Immature natural killer cell (primary cell): ENCODE results near the gene LDB3. TPM values are rescaled to one million over a fixed set of nuclear protein-coding genes. Genes with fewer than 3 reads are reported as not detected.

ENCODE experiments used
- DNase-seq, 3 donors: peaks; one replicate each; pipeline ENCODE4 v3.0.0; 2022; ENCODE audit warnings: mixed read lengths in 1 of 3
- H3K27ac Mint-ChIP-seq, 6 donors: one replicate each; pipeline ENCODE4 v1.8.0; 2020; ENCODE audit warnings: mixed read lengths in 6 of 6, mild to moderate bottlenecking in 5 of 6, inconsistent platforms in 4 of 6, moderate library complexity in 3 of 6
- H3K27me3 Mint-ChIP-seq, 3 donors: one replicate each; pipeline ENCODE4 v1.8.0; 2020 to 2021; ENCODE audit warnings: low read depth in 3 of 3, mild to moderate bottlenecking in 3 of 3, mixed read lengths in 3 of 3, moderate library complexity in 3 of 3, inconsistent platforms in 1 of 3
- H3K36me3 Mint-ChIP-seq, 3 donors: one replicate each; pipeline ENCODE4 v1.8.0; 2020; ENCODE audit warnings: mixed read lengths in 3 of 3, inconsistent platforms in 2 of 3, mild to moderate bottlenecking in 2 of 3
- H3K4me1 Mint-ChIP-seq, 2 donors: one replicate each; pipeline ENCODE4 v1.8.0; 2020; ENCODE audit warnings: inconsistent platforms in 2 of 2, mild to moderate bottlenecking in 2 of 2, mixed read lengths in 2 of 2, moderate library complexity in 1 of 2
- H3K4me3 Mint-ChIP-seq, 5 donors: one replicate each; pipeline ENCODE4 v1.8.0; 2020; ENCODE audit warnings: mild to moderate bottlenecking in 5 of 5, mixed read lengths in 5 of 5, inconsistent platforms in 3 of 5, moderate library complexity in 3 of 5
- H3K9me3 Mint-ChIP-seq, 6 donors: one replicate each; pipeline ENCODE4 v1.8.0; 2020; ENCODE audit warnings: mild to moderate bottlenecking in 6 of 6, mixed read lengths in 6 of 6, inconsistent platforms in 4 of 6, moderate library complexity in 3 of 6
- polyA plus RNA-seq, 3 donors: library from polyadenylated mRNA; unstranded; fragments of 300-500 nt; fragmentation: Illumina TruSeq; gene quantifications; one replicate each; pipeline ENCODE4 v1.2.3, GENCODE V29; 2021

Gene LDB3
- polyA plus RNA-seq, 3 donors from 2014 or later = 0.09 TPM; not detected in 2

DNA sequence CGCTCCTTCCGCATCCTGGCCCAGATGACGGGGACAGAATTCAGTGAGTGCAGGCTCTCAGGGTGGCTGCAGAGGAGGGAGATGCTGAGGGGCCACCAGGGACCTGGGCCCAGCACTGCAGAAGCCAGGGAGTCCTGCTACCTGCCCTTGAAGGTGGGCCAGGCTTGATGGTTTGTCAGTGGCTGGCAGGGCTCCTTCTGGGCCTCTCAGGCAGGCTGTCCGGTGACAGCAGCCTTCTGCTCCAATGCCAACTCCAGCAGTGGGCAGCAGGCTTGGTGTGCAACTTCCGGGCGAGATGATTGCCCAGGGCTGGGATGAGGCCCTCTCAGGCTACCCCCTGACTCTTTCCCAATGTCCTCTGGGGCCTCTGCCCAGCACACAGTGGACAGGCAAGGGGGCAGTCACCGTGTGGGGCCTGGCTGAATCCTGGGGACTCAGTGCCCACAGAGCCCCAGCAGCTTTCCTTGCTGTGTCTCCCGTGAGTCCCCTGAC, 23.8 kb downstream of the LDB3 start:
- no peak for DNase-seq
- Mint-ChIP-seq H3K4me1 (peaks cover 0 to 7% of the 10 kb centered on the region in 2 donors), H3K36me3 (no peaks in the 10 kb centered on the region), H3K4me3 (no peak overlapping the region), H3K27me3 (peaks cover 0 to 1% (median 0%) of the 10 kb centered on the region in 3 donors), H3K27ac (no peak overlapping the region), H3K9me3 (no peaks in the 10 kb centered on the region)

DNA sequence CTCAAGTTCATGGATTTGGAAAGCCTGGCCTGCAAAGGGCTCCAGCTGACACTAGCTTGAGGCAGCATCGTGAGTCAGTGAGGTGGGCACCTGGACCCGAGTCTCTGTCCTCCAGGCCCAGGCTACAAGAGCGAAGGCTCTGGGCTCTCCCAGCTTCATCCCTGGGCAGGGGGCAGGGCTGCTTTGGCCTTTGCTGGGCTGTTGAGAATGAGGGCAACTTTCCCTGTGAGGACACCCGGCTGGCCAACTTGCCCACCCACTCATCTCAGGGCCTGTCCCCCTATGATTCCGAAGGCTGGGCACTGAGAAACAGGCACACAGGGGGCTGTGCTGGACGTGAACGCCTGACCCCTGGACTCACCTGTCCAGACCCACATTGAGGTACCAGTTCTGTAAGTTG, 24.4 kb downstream of the LDB3 start:
- Mint-ChIP-seq H3K27ac (no peak overlapping the region), H3K36me3 (no peaks in the 10 kb centered on the region), H3K27me3 (peaks cover 0 to 1% (median 0%) of the 10 kb centered on the region in 3 donors), H3K4me1 (peaks cover 0 to 7% of the 10 kb centered on the region in 2 donors), H3K9me3 (no peaks in the 10 kb centered on the region), H3K4me3 (no peak overlapping the region)
- no peak for DNase-seq

DNA sequence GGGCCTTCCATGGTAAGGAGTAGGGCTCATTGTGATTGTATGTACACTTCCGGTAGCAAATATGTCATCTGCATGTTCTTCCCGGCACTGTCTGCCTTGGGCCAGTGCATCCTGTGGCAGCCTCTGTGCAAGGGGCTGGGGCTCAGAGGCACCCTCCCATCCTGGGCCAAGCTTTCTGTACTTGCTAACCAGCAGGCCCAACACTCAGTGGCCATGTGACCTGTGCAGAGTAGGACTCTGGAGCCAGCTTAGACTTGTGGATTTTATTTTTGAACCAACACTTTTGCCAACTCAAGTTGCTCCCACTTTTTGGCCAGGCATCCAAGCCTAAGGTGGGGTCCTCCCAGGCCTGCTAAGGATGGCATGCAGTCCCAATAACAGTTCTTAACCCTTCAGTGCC, 25.0 kb downstream of the LDB3 start:
- Mint-ChIP-seq H3K36me3 (no peaks in the 10 kb centered on the region), H3K9me3 (no peaks in the 10 kb centered on the region), H3K4me1 (peaks cover 0 to 5% of the 10 kb centered on the region in 2 donors), H3K27ac (no peak overlapping the region), H3K4me3 (no peak overlapping the region), H3K27me3 (peaks cover 0 to 1% (median 0%) of the 10 kb centered on the region in 3 donors)
- DNase-seq = no peak

DNA sequence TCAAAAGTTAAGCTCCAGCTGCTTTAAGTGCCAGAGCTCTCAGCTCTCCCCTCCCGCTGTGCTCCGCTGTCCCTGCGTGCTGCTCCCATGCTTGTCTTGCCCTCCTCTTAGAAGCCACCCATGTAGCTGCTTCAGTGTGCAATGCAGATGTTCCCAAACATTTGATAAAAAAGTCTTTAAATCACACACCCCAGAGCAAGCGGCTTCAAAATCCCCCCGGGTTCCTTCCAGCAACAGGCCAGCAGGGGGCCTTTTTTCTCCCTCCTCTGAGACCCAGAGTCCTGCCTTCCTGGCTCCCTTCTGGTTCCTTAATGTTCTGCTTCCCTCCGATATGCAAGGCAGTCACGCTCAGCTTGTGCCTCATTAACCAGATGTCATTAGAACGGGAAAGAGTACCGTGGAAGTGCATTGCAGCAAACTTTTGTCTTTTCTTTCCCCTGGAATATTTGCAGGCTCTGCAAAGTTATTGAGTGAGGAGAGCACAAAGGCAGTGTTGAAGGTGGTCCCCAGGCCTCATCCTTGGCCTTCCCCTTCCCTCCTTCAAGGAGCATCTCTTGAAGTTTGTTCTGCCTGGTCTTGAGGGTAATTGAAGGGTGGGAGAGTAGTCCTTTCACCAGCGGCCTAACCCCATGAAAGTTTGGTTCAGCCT, 25.5 kb downstream of the LDB3 start:
- Mint-ChIP-seq H3K27ac (no peak overlapping the region), H3K9me3 (no peaks in the 10 kb centered on the region), H3K27me3 (peaks cover 0 to 2% (median 1%) of the 10 kb centered on the region in 3 donors), H3K4me3 (no peak overlapping the region), H3K4me1 (no peaks in the 10 kb centered on the region), H3K36me3 (no peaks in the 10 kb centered on the region)
- peak in 2 of 3 donors; percentile 19 to 22 for DNase-seq

DNA sequence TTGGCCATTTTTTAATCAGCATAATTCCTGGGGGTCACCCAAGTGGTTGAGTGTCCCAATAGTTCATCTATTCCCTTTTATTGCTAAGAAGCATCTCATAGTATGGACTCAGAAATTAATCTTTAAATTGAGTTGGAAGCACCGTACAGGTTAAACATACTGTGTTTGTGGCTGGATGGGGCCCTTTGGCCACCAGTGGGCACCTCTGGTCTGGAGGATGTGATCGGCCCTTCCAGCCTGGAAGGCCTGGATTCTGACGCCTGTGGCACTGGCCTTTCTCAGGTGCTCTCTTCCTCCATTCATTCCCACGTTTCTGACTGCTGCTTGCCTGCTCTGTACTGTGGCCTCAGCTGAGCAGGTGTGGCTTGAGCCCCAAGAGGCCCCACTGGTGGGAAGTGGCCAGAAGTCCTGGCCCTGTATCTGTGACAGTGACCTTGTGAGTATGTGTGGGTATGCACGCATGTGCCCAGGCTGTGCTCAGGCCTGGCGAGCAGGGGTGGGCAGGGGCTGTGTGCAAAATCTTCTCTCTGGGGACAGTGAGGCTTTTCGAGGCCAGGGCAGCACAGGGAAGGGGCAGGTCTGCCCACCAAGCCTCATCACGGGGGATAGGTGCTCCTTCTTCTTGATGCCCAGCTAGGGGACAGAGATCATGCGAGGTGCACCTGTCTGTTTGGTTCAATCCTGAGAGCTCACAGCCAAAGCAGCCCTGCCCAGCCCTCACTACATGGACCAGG, 30.1 kb downstream of the LDB3 start:
- Mint-ChIP-seq H3K27ac (no peak overlapping the region), H3K36me3 (no peaks in the 10 kb centered on the region), H3K4me3 (no peak overlapping the region), H3K27me3 (peaks cover 0 to 2% (median 2%) of the 10 kb centered on the region in 3 donors), H3K4me1 (no peaks in the 10 kb centered on the region), H3K9me3 (no peaks in the 10 kb centered on the region)
- no peak for DNase-seq

DNA sequence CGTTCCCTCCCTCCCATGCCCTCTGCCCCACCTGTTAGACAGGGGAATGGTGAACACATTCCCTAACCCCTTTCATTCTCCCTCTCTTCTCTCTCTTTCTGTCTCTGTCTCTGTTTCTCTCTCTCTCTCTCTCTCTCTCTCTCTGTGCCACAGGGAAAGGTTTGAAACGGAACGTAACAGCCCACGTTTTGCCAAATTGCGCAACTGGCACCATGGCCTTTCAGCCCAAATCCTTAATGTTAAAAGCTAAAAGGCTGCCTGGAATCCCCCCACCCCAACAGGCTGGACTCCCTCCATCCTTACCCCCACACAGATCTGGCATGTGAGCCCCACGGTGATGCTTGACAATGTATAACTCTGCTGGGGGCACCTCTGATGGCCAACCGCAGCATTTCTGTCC, 30.8 kb downstream of the LDB3 start:
- Mint-ChIP-seq H3K4me1 (no peaks in the 10 kb centered on the region), H3K4me3 (no peak overlapping the region), H3K36me3 (no peaks in the 10 kb centered on the region), H3K9me3 (no peaks in the 10 kb centered on the region), H3K27me3 (peaks cover 0 to 2% (median 2%) of the 10 kb centered on the region in 3 donors), H3K27ac (no peak overlapping the region)
- no peak for DNase-seq

DNA sequence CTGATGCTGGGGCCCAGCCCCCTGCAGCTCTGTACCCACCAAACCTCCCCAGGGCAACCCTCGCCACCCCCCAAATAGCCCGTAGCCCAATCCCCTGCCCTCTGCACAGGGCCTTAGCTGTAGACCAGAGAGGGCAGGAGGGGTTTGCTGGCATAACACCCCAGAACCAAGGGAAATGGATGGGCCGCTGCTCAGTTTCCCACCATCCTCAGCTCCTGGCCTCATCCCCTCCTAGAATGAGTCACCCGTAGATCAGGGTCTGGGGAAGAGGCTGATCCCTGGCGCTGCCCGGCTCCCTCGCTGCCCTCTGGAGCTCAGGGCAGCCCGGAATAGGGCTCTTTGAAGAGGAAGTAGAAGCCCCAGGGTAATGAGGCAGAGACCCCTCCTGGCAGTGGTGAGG, 31.2 kb downstream of the LDB3 start:
- no peak overlapping the region for H3K27ac Mint-ChIP-seq
- H3K4me3 Mint-ChIP-seq = no peak overlapping the region
- H3K9me3 Mint-ChIP-seq = no peaks in the 10 kb centered on the region
- no peaks in the 10 kb centered on the region for H3K4me1 Mint-ChIP-seq
- H3K27me3 Mint-ChIP-seq = peaks cover 0 to 2% (median 2%) of the 10 kb centered on the region in 3 donors
- no peaks in the 10 kb centered on the region for H3K36me3 Mint-ChIP-seq
- DNase-seq = no peak

DNA sequence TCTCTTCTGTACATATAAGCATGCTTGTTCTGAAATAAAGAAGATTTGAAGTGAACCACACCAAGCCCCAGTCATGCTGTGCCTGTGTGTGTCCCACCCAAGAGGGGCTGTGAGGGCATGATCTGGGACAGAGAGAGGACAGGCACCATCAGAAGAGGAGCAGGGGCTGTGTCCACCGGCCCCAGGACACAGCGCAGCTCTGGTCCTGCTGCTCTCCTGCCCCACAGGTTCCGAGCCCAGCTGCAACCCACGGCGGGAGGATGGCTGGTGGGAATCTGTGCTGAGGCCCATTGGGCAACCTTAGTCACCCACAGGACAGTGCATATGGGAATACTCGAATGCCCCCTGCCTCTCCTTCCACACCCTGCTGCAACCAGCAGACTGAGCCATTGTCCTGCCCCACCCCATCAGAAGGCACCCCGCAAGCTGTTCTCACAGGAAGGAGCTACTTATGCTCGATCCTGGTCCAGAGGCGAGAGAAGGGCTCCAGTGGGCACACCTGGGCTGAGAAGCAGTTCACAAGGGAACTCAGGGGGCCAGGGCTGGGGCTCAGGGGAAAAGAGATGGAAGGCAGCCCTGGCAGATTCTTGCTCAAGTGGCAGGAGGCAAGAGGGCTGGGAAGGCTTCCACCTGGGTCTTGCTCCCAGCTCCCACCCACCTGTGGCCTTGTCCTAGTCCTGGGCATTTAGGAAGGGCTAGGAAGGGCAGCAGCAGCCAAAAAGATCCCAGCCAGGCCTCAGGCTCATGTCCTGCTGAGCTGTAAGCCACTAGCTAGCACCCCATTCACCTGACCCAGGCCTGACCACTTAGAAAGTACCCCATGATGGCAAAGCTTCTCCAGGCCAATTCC, 31.9 kb downstream of the LDB3 start:
- DNase-seq = no peak
- no peak overlapping the region for H3K4me3 Mint-ChIP-seq
- H3K4me1 Mint-ChIP-seq = no peaks in the 10 kb centered on the region
- H3K27ac Mint-ChIP-seq = no peak overlapping the region
- H3K27me3 Mint-ChIP-seq = peaks cover 0 to 4% (median 2%) of the 10 kb centered on the region in 3 donors
- H3K9me3 Mint-ChIP-seq = no peaks in the 10 kb centered on the region
- H3K36me3 Mint-ChIP-seq = no peaks in the 10 kb centered on the region

DNA sequence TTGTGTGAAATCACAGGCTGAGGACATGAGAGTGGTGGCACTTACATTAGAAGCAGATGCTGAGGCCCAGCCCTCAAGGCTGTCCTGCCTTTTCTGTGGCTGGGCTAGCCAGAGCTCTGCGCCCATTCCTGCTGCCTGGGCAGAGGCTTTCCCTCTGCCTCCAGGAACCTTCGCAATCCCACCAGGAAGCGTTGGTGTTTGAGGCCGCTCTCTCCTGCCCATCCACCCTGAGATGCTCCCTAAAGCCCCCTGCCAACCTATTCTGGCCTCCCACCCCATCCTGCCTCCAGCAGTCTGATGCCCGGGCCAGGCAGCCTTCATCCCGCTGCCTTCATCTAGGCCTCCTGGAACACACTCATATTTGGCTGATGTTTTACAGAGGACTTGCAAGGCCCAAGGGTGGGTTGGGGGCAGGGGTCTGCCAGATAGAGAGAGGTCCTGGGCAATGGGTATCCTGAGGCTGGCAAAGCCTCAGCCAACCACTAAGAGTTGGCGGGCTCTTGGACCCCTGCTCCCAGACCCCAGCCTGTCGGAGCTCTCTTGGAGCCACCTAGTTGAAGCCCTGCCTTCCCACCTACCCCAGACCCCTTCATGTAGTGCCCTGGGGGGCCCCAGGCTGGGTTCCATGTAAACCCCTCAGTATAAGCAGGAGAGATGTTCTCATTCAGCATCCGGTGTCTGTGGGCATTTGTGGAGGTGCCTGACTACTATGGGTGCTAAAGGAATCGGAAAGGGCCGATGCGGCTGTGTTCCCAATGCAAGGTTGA, 32.7 kb downstream of the LDB3 start:
- Mint-ChIP-seq H3K36me3 (no peaks in the 10 kb centered on the region), H3K4me1 (no peaks in the 10 kb centered on the region)
- no peak for DNase-seq

DNA sequence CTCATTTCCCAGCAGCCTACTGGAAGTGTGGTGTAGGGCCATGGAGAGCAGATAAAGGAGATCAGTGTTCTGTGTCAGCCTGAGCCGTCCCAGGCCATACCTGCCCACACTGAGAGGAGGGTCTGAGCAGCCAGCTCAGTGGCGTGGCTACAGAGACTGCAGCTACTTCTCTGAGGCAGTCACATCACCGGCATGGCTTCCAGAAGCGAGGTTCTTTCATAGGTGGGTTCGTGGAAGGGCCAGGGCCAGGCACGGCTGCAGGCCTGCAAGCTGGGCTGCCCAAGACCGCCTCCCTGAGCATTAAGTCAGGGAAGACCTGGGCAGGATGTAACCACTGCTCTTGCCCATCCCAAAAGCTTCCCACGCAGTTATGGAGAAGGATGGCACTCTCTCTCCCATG, 34.9 kb downstream of the LDB3 start:
- H3K27ac Mint-ChIP-seq = no peak overlapping the region
- no peak for DNase-seq
- no peaks in the 10 kb centered on the region for H3K9me3 Mint-ChIP-seq
- peaks cover 0 to 4% (median 4%) of the 10 kb centered on the region in 3 donors for H3K27me3 Mint-ChIP-seq
- H3K4me1 Mint-ChIP-seq = peaks cover 4 to 8% of the 10 kb centered on the region in 2 donors
- H3K36me3 Mint-ChIP-seq = no peaks in the 10 kb centered on the region
- no peak overlapping the region for H3K4me3 Mint-ChIP-seq

More for the DNA sequence above, 32.7 kb downstream of the LDB3 start:
- no peaks in the 10 kb centered on the region for H3K9me3 Mint-ChIP-seq
- no peak overlapping the region for H3K4me3 Mint-ChIP-seq
- H3K27ac Mint-ChIP-seq = no peak overlapping the region
- H3K27me3 Mint-ChIP-seq = peaks cover 0 to 4% (median 2%) of the 10 kb centered on the region in 3 donors

DNA sequence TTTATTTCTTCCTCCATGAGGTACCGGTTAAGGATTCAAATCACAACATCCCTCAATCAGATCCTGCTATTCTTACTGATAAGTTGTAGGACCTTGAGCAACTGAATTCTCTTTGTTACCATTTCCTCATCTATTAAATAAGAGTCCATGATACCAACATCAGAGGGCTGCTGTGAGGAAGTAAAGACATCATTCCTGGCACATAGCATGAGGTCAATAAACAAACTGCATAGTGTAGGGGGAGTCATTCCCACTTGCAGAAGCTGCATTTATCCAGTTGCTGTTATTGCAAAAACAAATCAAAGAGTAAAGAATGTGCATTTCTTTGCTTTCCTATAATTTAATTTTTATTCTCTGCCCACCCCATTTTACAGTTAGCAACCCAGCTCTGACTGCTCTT, 36.8 kb downstream of the LDB3 start:
- no peaks in the 10 kb centered on the region for H3K36me3 Mint-ChIP-seq
- no peak for DNase-seq
- peaks cover 6 to 12% of the 10 kb centered on the region in 2 donors for H3K4me1 Mint-ChIP-seq
- peaks cover 0 to 3% (median 2%) of the 10 kb centered on the region in 3 donors for H3K27me3 Mint-ChIP-seq
- H3K9me3 Mint-ChIP-seq = no peaks in the 10 kb centered on the region
- no peak overlapping the region for H3K4me3 Mint-ChIP-seq
- H3K27ac Mint-ChIP-seq = no peak overlapping the region

DNA sequence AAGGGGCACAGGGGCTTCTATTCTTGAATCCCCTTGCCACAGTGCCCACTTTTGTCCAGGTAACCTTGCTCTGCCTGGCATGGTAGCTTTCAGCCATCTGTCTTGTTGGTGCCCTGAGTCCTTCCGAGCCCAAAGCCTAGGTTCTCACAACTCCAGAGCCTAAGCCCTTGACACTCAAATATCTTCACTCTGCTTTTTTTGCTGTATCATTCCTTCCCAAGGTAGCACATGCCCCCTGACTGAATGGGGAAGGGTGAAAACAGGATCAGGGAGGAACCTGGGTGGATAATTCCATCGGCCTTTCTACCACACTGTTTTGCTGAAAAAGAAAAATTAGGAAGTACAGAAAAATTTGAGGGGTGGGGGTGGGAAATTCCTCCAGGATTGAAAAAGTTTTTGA, 37.6 kb downstream of the LDB3 start:
- H3K9me3 Mint-ChIP-seq = no peaks in the 10 kb centered on the region
- no peak overlapping the region for H3K4me3 Mint-ChIP-seq
- peaks cover 13 to 19% of the 10 kb centered on the region in 2 donors for H3K4me1 Mint-ChIP-seq
- H3K36me3 Mint-ChIP-seq = no peaks in the 10 kb centered on the region
- DNase-seq = no peak
- H3K27ac Mint-ChIP-seq = no peak overlapping the region
- H3K27me3 Mint-ChIP-seq = peaks cover 0 to 3% (median 2%) of the 10 kb centered on the region in 3 donors

DNA sequence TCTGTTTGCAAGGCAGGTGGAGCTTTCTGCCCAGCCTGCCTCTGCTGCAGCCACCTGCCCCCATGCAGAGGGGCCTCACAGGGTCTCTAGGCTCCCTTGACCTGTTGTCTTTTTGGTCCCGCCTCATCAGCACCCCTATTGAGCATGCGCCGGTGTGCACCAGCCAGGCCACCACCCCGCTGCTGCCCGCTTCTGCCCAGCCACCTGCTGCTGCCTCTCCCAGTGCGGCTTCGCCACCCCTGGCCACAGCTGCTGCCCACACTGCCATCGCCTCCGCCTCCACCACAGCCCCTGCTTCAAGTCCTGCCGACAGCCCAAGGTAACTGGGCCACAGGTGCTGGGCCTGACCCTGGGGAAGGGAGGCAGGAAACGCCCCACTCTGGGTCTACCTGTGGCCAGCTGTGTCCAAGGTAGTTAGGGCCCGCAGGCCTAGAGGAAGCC, 38.1 kb downstream of the LDB3 start:
- Mint-ChIP-seq H3K36me3 (no peaks in the 10 kb centered on the region), H3K27ac (no peak overlapping the region), H3K4me1 (peaks cover 14 to 20% of the 10 kb centered on the region in 2 donors), H3K4me3 (peak overlapping the region in 1 of 5 donors; percentile 29), H3K9me3 (no peaks in the 10 kb centered on the region), H3K27me3 (peaks cover 0 to 3% (median 2%) of the 10 kb centered on the region in 3 donors)
- DNase-seq = peak in 2 of 3 donors; percentile 9 to 14
